ENCODE data around the gene DCHS2.
A peak's percentile ranks its signal among the peaks of the same experiment; 100 is the strongest.

The DCHS2 gene

DNA sequence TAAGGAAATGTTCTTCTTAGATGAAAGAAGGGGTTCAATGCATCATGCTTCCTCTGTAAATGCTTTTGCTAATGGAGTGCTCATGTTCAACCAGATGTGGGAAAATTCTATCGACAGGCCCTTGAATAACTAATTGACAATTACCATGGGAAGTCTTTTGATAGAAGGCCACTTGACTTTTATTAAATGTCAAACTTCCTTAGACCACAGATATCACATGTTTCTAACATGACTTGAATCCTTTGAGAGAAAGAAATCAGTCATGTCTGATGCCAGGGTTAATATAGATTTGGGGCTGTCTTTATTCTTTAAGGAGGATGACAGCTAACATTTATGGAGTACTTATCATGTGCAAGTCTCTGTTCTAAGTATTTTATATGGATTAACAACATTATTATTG is 280.1 kb downstream of the DCHS2 start:
- DNase-seq (ENCODE audit: low read depth), result no peak

GRCh38 chr4:154208424-154208823 is 283.2 kb downstream of the DCHS2 start:
- DNase-seq (ENCODE audit: low read depth), result peak; percentile 14

DNA sequence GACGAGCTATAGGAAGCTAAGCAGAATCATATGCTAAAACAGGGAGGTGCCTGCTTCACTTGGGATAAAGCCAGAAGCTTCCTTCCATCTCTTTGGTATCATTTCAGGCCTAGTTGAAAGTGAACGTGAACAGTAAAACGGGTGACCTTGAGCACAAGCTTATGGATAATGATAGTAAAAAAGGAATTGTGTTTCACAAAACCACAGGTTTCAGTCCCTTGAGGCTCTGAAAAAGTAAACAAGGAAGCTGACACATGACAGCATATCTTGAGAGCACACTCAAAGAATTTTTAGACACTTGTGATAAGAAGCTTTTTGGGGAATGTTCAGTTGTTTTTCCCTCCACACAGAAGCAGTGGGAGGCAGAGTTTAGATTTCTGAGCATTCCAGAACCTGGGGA is 286.1 kb downstream of the DCHS2 start:
- DNase-seq (ENCODE audit: low read depth), result no peak

DNA sequence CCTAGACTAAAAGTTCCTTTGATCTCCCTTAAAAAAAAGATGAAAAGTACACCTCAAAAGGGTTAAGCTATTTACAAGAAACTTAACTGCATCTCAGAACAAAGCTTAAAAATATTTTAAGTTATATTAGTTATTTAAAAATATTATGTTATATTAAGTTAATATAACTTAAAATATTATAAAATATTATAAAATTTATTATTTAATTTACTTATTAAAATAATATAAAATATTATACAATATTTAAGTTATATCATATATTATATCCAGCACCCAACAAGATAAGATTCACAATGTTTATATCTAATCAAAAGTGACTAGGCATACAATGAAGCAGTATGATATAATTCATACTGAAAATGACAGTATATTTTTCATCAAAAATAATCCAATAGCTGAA is 296.9 kb downstream of the DCHS2 start:
- no peak for DNase-seq (ENCODE audit: low read depth)

DNA sequence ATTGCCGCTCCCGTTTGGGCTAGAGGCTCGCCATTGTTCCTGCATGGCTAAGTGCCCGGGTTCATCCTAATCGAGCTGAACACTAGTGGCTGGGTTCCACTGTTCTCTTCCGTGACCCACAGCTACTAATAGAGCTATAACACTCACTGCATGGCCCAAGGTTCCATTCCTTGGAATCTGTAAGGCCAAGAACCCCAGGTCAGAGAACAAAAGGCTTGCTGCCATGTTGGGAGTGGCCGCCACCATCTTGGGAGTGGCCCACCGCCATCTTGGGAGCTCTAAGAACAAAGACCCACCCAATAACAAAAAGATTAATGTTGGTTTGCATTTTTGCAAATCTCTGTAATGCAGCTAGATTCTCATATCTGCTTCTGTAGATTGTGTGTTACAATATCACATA is 299.0 kb downstream of the DCHS2 start:
- no peak for DNase-seq (ENCODE audit: low read depth)

GRCh38 chr4:154189346-154189745 is 302.3 kb downstream of the DCHS2 start:
- peak; percentile 1 for DNase-seq (ENCODE audit: low read depth)

- no peak for DNase-seq (ENCODE audit: low read depth)
Observed at GRCh38 chr4:154186888-154187287, 304.7 kb downstream of the DCHS2 start.

DNA sequence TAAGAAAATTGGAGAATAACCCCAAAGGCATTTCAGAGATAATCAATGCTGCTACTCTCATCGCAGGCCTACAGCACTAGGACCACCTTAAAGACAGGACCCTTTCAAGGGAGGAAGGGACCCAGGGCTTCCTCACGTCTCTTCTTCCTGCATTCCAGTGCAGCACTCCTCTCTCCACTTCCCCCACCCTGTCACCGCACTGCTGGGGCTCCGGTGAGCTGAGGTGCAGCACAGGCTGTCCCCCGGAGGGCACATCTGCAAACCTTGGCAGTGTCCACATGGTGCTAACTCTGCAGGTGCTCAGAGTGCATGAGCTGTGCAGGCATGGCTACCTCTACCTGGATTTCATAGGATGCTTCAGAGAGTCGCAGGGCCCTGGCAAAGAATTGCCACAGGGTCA is 305.6 kb downstream of the DCHS2 start:
- no peak for DNase-seq (ENCODE audit: low read depth)

GRCh38 chr4:154184238-154184637 is 307.4 kb downstream of the DCHS2 start:
- no peak for DNase-seq (ENCODE audit: low read depth)

- DNase-seq (ENCODE audit: low read depth), result no peak
Observed at GRCh38 chr4:154183264-154183663, 308.3 kb downstream of the DCHS2 start.
